WTC11 (cell line): ENCODE measurements around the gene NR0B2.

ENCODE experiments used
- AFF4 ChIP-seq: sonication (generic); formaldehyde crosslinking; IDR thresholded peaks from 2 replicates; pipeline ENCODE4 v1.8.1; 2023; ENCODE audit warnings: mild to moderate bottlenecking, missing genetic modification reagents, borderline replicate concordance
- ATF1 ChIP-seq: sonication (generic); formaldehyde crosslinking; IDR thresholded peaks from 2 replicates; pipeline ENCODE4 v1.8.1; 2023; ENCODE audit warnings: mild to moderate bottlenecking, moderate library complexity, missing genetic modification reagents
- CREB1 ChIP-seq: sonication (generic); formaldehyde crosslinking; IDR thresholded peaks from 2 replicates; pipeline ENCODE4 v1.8.0; 2023; ENCODE audit warnings: mild to moderate bottlenecking, missing genetic modification reagents
- CTCF ChIP-seq: fragments of 200-600 bp; IDR thresholded peaks from 2 replicates; pipeline ENCODE4 v1.8.0; 2022; ENCODE audit warnings: antibody characterized with exemption
- ELF4 ChIP-seq: sonication (generic); formaldehyde crosslinking; IDR thresholded peaks from 2 replicates; pipeline ENCODE4 v1.8.1; 2022; ENCODE audit warnings: low read depth, mild to moderate bottlenecking, moderate library complexity, missing genetic modification reagents
- MAX ChIP-seq: sonication (generic); formaldehyde crosslinking; IDR thresholded peaks from 2 replicates; pipeline ENCODE4 v1.8.0; 2022; ENCODE audit warnings: mild to moderate bottlenecking, missing genetic modification reagents
- NR3C1 ChIP-seq: sonication (generic); formaldehyde crosslinking; conservative IDR thresholded peaks from 2 replicates; pipeline ENCODE4 v1.8.1; 2023; ENCODE audit warnings: low read depth, mild to moderate bottlenecking, missing genetic modification reagents
- RELA ChIP-seq: sonication (generic); formaldehyde crosslinking; IDR thresholded peaks from 2 replicates; pipeline ENCODE4 v1.8.1; 2022; ENCODE audit warnings: missing genetic modification reagents, mild to moderate bottlenecking, borderline replicate concordance
- TP53 ChIP-seq: sonication (generic); formaldehyde crosslinking; IDR thresholded peaks from 2 replicates; pipeline ENCODE4 v1.8.1; 2023; ENCODE audit warnings: mild to moderate bottlenecking, missing genetic modification reagents
- TF ChIP-seq, protein P1 (sequence below): sonication (generic); formaldehyde crosslinking; IDR thresholded peaks from 2 replicates; pipeline ENCODE4 v1.8.1; 2023; ENCODE audit warnings: mild to moderate bottlenecking, moderate library complexity, missing genetic modification reagents
- TF ChIP-seq, protein P2 (sequence below): sonication (generic); formaldehyde crosslinking; conservative IDR thresholded peaks from 2 replicates; pipeline ENCODE4 v1.8.1; 2022; ENCODE audit warnings: mild to moderate bottlenecking, missing genetic modification reagents

GRCh38 chr1:26942656-26943055 lies 28.9 kb upstream of the NR0B2 start:
- no peak for TF ChIP-seq NR3C1 (CRISPR knock-in tag)
- no peak for TF ChIP-seq ELF4 (CRISPR knock-in tag)
- TF ChIP-seq AFF4 = no peak
- TF ChIP-seq CTCF = no peak
- TF ChIP-seq TP53 = no peak
- TF ChIP-seq, protein P1, sequence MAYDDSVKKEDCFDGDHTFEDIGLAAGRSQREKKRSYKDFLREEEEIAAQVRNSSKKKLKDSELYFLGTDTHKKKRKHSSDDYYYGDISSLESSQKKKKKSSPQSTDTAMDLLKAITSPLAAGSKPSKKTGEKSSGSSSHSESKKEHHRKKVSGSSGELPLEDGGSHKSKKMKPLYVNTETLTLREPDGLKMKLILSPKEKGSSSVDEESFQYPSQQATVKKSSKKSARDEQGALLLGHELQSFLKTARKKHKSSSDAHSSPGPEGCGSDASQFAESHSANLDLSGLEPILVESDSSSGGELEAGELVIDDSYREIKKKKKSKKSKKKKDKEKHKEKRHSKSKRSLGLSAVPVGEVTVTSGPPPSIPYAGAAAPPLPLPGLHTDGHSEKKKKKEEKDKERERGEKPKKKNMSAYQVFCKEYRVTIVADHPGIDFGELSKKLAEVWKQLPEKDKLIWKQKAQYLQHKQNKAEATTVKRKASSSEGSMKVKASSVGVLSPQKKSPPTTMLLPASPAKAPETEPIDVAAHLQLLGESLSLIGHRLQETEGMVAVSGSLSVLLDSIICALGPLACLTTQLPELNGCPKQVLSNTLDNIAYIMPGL (CRISPR knock-in tag) = no peak
- no peak for TF ChIP-seq ATF1 (CRISPR knock-in tag)
- no peak for TF ChIP-seq CREB1 (CRISPR knock-in tag)
- no peak for TF ChIP-seq RELA
- TF ChIP-seq, protein P2, sequence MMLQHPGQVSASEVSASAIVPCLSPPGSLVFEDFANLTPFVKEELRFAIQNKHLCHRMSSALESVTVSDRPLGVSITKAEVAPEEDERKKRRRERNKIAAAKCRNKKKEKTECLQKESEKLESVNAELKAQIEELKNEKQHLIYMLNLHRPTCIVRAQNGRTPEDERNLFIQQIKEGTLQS (CRISPR knock-in tag) = no peak
- no peak for TF ChIP-seq MAX
